Trophoblast cell (in vitro differentiated cells and primary cell): ENCODE data around the gene ADD2.

Source experiments
- DNase-seq, 2 donors: peaks; one replicate each; pipeline ENCODE4 v3.0.0-alpha.2; 2016
- H2AFZ ChIP-seq: 2 replicates; pipeline ENCODE4 v1.6.1; 2013; ENCODE audit warnings: low read length, moderate library complexity, mild to moderate bottlenecking; ENCODE audit not compliant: insufficient read depth, poor library complexity
- H2AK5ac ChIP-seq: 2 replicates; pipeline ENCODE4 v1.6.1; 2013; ENCODE audit warnings: mild to moderate bottlenecking, low read length
- H2BK120ac ChIP-seq: 2 replicates; pipeline ENCODE4 v1.6.1; 2013; ENCODE audit warnings: low read length, mild to moderate bottlenecking, moderate library complexity; ENCODE audit not compliant: insufficient read depth, poor library complexity
- H2BK12ac ChIP-seq: 2 replicates; pipeline ENCODE4 v1.6.1; 2013; ENCODE audit warnings: mild to moderate bottlenecking, low read length, moderate library complexity
- H2BK5ac ChIP-seq: 2 replicates; pipeline ENCODE4 v1.6.1; 2013; ENCODE audit warnings: low read length, low read depth, moderate library complexity, mild to moderate bottlenecking; ENCODE audit not compliant: poor library complexity
- H3K14ac ChIP-seq: 2 replicates; pipeline ENCODE4 v1.6.1; 2013; ENCODE audit warnings: mild to moderate bottlenecking, low read length
- H3K18ac ChIP-seq: 2 replicates; pipeline ENCODE4 v1.6.1; 2013; ENCODE audit warnings: mild to moderate bottlenecking, low read length
- H3K23ac ChIP-seq: 2 replicates; pipeline ENCODE4 v1.6.1; 2013; ENCODE audit warnings: low read length
- H3K27ac ChIP-seq: 2 replicates; pipeline ENCODE4 v1.5.1; 2013; ENCODE audit warnings: low read depth, mild to moderate bottlenecking, inconsistent platforms, low read length, moderate library complexity
- H3K27me3 ChIP-seq: 2 replicates; pipeline ENCODE4 v1.6.1; 2013; ENCODE audit warnings: inconsistent platforms, mild to moderate bottlenecking, low read length, moderate library complexity; ENCODE audit not compliant: insufficient read depth
- H3K36me3 ChIP-seq, 2 experiments: 1 replicate in 1 of 2; 2 replicates in 1 of 2; pipeline ENCODE4 v1.6.1; 2013; ENCODE audit warnings: low read length in 2 of 2, mild to moderate bottlenecking in 2 of 2, moderate library complexity in 1 of 2; ENCODE audit not compliant: insufficient read depth in 2 of 2, control insufficient read depth in 1 of 2
- H3K4ac ChIP-seq: 2 replicates; pipeline ENCODE4 v1.6.1; 2013; ENCODE audit warnings: low read depth, mild to moderate bottlenecking, low read length, moderate library complexity
- H3K4me1 ChIP-seq, 2 experiments: 1 replicate in 1 of 2; 2 replicates in 1 of 2; pipeline ENCODE4 v1.6.1; 2013; ENCODE audit warnings: low read length in 2 of 2, mild to moderate bottlenecking in 2 of 2, moderate library complexity in 1 of 2; ENCODE audit not compliant: insufficient read depth in 2 of 2, control insufficient read depth in 1 of 2
- H3K4me2 ChIP-seq: 2 replicates; pipeline ENCODE4 v1.6.1; 2013; ENCODE audit warnings: inconsistent platforms, mild to moderate bottlenecking, low read length, moderate library complexity
- H3K4me3 ChIP-seq: 2 replicates; pipeline ENCODE4 v1.5.1; 2013; ENCODE audit warnings: mild to moderate bottlenecking, low read depth, low read length, inconsistent platforms
- H3K79me1 ChIP-seq: one replicate; pipeline ENCODE4 v1.6.1; 2013; ENCODE audit warnings: low read length
- H3K79me2 ChIP-seq: 2 replicates; pipeline ENCODE4 v1.6.1; 2013; ENCODE audit warnings: low read length, mild to moderate bottlenecking; ENCODE audit not compliant: control insufficient read depth, insufficient read depth, poor library complexity
- H3K9ac ChIP-seq: 2 replicates; pipeline ENCODE4 v1.6.1; 2013; ENCODE audit warnings: mild to moderate bottlenecking, low read length
- H3K9me3 ChIP-seq: 2 replicates; pipeline ENCODE4 v1.6.1; 2013; ENCODE audit warnings: low read depth, mild to moderate bottlenecking, control low read depth, inconsistent platforms, low read length; ENCODE audit not compliant: insufficient read depth
- H4K12ac ChIP-seq: 2 replicates; pipeline ENCODE4 v1.6.1; 2013; ENCODE audit warnings: low read depth, mild to moderate bottlenecking, low read length, moderate library complexity
- H4K8ac ChIP-seq: 2 replicates; pipeline ENCODE4 v1.6.1; 2013; ENCODE audit warnings: low read depth, mild to moderate bottlenecking, low read length, moderate library complexity
- H4K91ac ChIP-seq: one replicate; pipeline ENCODE4 v1.6.1; 2013; ENCODE audit warnings: low read depth, mild to moderate bottlenecking, low read length, moderate library complexity
- WGBS: extraction: QIAGEN DNeasy Blood & Tissue Kit; methylation state at CpG from one replicate; pipeline ENCODE4 v1.1.7; 2013; ENCODE audit warnings: missing lambda C conversion rate; ENCODE audit not compliant: insufficient read length, insufficient coverage; ENCODE audit errors: extremely low coverage; 5-methylcytosine and 5-hydroxymethylcytosine counted together

The ADD2 gene

DNA sequence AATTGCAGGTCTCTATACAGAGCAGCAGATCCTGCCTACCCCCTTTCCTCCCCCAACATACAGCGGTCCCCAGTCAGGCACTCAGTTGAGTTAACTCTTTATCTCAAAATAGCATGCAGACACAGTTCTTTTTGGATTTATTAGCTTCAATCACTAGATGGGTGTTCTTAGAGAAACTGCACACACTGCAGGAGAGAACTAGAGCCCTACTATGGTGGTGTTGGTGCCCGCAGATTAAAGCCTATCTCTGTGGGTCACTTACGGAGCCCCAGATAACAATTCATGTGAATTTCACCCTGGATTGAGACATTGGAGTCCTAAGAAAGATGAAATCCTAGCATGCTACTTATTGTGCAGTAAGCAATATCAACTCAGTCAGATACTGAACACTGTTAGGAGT, 11.9 kb downstream of the ADD2 start:
- no peaks in the 10 kb centered on the region for H3K36me3 ChIP-seq
- H3K9ac ChIP-seq = no peak overlapping the region
- no peak overlapping the region for H4K12ac ChIP-seq
- no peaks in the 10 kb centered on the region for H3K79me2 ChIP-seq
- H3K14ac ChIP-seq = no peak overlapping the region
- H3K4me2 ChIP-seq = no peak overlapping the region
- WGBS = no CpG with 5 or more reads among the region's 3 CpGs
- H2AK5ac ChIP-seq = no peak overlapping the region
- no peaks in the 10 kb centered on the region for H3K79me1 ChIP-seq
- no peak overlapping the region for H3K18ac ChIP-seq
- no peak overlapping the region for H3K4me3 ChIP-seq
- H3K23ac ChIP-seq = no peak overlapping the region
- H3K27me3 ChIP-seq = no peaks in the 10 kb centered on the region
- H2BK5ac ChIP-seq = no peak overlapping the region
- H4K8ac ChIP-seq = no peak overlapping the region
- H4K91ac ChIP-seq = no peak overlapping the region
- no peaks in the 10 kb centered on the region for H3K9me3 ChIP-seq
- DNase-seq = no peak
- no peak overlapping the region for H2BK120ac ChIP-seq
- no peak overlapping the region for H2BK12ac ChIP-seq
- H3K27ac ChIP-seq = no peak overlapping the region
- H3K4me1 ChIP-seq = no peaks in the 10 kb centered on the region
- H3K4ac ChIP-seq = no peak overlapping the region
- H2AFZ ChIP-seq = no peak overlapping the region

DNA sequence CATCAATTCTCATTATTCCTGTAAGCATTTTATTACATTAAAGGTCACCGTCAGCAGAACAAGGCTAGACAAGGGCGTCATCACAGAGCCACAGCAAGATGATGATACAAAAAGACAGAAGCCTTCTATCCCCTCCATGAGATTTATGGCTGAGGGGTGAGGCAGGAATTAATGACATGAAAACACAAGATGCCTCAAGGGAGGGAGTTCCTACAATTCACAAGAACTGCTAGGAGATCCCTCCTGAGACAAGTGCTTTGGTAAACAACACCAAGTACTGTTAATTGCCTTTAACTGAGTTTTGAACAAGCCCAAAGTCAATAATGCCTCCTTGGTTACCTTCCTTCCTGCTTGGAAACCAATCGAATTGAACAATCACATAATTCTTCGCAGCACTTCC, 14.1 kb downstream of the ADD2 start:
- WGBS = no CpG with 5 or more reads among the region's 4 CpGs
- H2AK5ac ChIP-seq = no peak overlapping the region

GRCh38 chr2:70753031-70753430, 15.0 kb downstream of the ADD2 start:
- no peak overlapping the region for H2BK12ac ChIP-seq

More for the DNA sequence above, 14.1 kb downstream of the ADD2 start:
- no peak overlapping the region for H4K12ac ChIP-seq
- no peaks in the 10 kb centered on the region for H3K36me3 ChIP-seq
- no peak overlapping the region for H2BK12ac ChIP-seq
- H3K4me1 ChIP-seq = no peaks in the 10 kb centered on the region
- no peak overlapping the region for H2BK5ac ChIP-seq
- H3K27me3 ChIP-seq = no peaks in the 10 kb centered on the region
- no peak overlapping the region for H3K4me3 ChIP-seq
- H2AFZ ChIP-seq = no peak overlapping the region
- no peak overlapping the region for H3K23ac ChIP-seq
- H4K91ac ChIP-seq = no peak overlapping the region
- no peaks in the 10 kb centered on the region for H3K79me1 ChIP-seq
- H3K18ac ChIP-seq = no peak overlapping the region
- no peak overlapping the region for H2BK120ac ChIP-seq
- no peaks in the 10 kb centered on the region for H3K9me3 ChIP-seq
- no peak overlapping the region for H3K14ac ChIP-seq
- no peak overlapping the region for H3K9ac ChIP-seq
- no peak overlapping the region for H4K8ac ChIP-seq
- no peak overlapping the region for H3K4ac ChIP-seq
- no peaks in the 10 kb centered on the region for H3K79me2 ChIP-seq
- no peak overlapping the region for H3K27ac ChIP-seq
- no peak for DNase-seq
- H3K4me2 ChIP-seq = no peak overlapping the region

DNA sequence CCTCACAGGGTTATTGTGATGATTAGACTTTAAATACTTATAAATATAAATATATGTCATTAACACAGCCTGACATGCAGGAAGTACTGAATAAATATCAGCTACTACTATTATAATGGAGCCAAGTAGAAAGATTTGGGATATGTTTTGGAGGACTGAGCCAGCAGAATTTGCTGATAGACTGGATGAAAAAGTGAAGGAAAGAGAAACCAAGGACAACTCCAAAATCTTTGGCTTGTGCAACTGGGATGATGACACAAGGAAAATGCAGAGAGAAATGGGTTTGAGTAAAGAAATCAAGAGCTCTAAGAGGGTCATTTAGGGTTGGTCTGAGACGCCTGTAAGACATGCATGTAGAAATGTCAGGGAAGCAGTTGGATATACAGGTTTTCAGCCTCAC, 15.6 kb downstream of the ADD2 start:
- Histone ChIP-seq H3K27me3 (no peaks in the 10 kb centered on the region), H2BK5ac (no peak overlapping the region), H3K9ac (no peak overlapping the region), H3K14ac (no peak overlapping the region), H2BK120ac (no peak overlapping the region), H3K4me3 (no peak overlapping the region), H2AK5ac (no peak overlapping the region), H3K18ac (no peak overlapping the region), H3K36me3 (no peaks in the 10 kb centered on the region), H3K4ac (no peak overlapping the region), H3K79me1 (no peaks in the 10 kb centered on the region), H3K4me2 (no peak overlapping the region), H2AFZ (no peak overlapping the region), H4K91ac (no peak overlapping the region), H3K23ac (no peak overlapping the region), H3K4me1 (no peaks in the 10 kb centered on the region), H3K27ac (no peak overlapping the region), H4K8ac (no peak overlapping the region), H3K9me3 (peaks cover under 1% of the 10 kb centered on the region), H4K12ac (no peak overlapping the region), H2BK12ac (no peak overlapping the region), H3K79me2 (no peaks in the 10 kb centered on the region)
- no CpG with 5 or more reads among the region's 1 CpG for WGBS
- DNase-seq = no peak

More at GRCh38 chr2:70753031-70753430, 15.0 kb downstream of the ADD2 start:
- Histone ChIP-seq H3K4me2 (no peak overlapping the region), H3K79me2 (no peaks in the 10 kb centered on the region), H3K9me3 (no peaks in the 10 kb centered on the region), H4K12ac (no peak overlapping the region), H4K8ac (no peak overlapping the region), H3K4me1 (no peaks in the 10 kb centered on the region), H2BK120ac (no peak overlapping the region), H2AK5ac (no peak overlapping the region), H3K23ac (no peak overlapping the region), H3K14ac (no peak overlapping the region), H3K79me1 (no peaks in the 10 kb centered on the region), H3K4ac (no peak overlapping the region), H3K27me3 (no peaks in the 10 kb centered on the region), H2BK5ac (no peak overlapping the region), H3K27ac (no peak overlapping the region), H3K4me3 (no peak overlapping the region), H4K91ac (no peak overlapping the region), H3K36me3 (no peaks in the 10 kb centered on the region), H3K18ac (no peak overlapping the region), H3K9ac (no peak overlapping the region), H2AFZ (no peak overlapping the region)
- DNase-seq = no peak
